Heart left ventricle (tissue), 16 donors: ENCODE results near the gene SCN2B. TPM values are rescaled to one million over a fixed set of nuclear protein-coding genes. Genes with fewer than 3 reads are reported as not detected.

Experiments
- ATAC-seq, 4 donors: fragments of 200-7000 bp; cut with Tn5 transposase; one replicate each; pipeline ENCODE4 v1.9.1; 2020 to 2022; ENCODE audit warnings: moderate library complexity in 4 of 4, mild to moderate bottlenecking in 3 of 4, moderate number of reproducible peaks in 1 of 4
- DNase-seq, 5 donors: peaks; one replicate each; pipeline ENCODE4 v3.0.0-alpha.2; 2020
- H3K27ac ChIP-seq, 12 donors: fragments of 200-600 bp; sonication (generic) in 4 of 12; one replicate each; pipeline versions ENCODE4 v1.5.0 to v1.8.0; 2016 to 2022; ENCODE audit warnings: mild to moderate bottlenecking in 2 of 12
- H3K27me3 ChIP-seq, 9 donors: fragments of 200-600 bp; sonication (generic) in 2 of 9; one replicate each; pipeline versions ENCODE4 v1.5.1 to v1.8.0; 2016 to 2022; ENCODE audit warnings: mild to moderate bottlenecking in 3 of 9
- H3K36me3 ChIP-seq, 9 donors: fragments of 200-600 bp; sonication (generic) in 2 of 9; one replicate each; pipeline versions ENCODE4 v1.5.0 to v1.8.0; 2018 to 2022; ENCODE audit warnings: mild to moderate bottlenecking in 2 of 9
- H3K4me1 ChIP-seq, 12 donors: fragments of 200-600 bp; sonication (generic) in 4 of 12; one replicate each; pipeline versions ENCODE4 v1.5.0 to v1.8.0; 2016 to 2022; ENCODE audit warnings: mild to moderate bottlenecking in 3 of 12
- H3K4me3 ChIP-seq, 12 donors: fragments of 200-600 bp; sonication (generic) in 4 of 12; one replicate each; pipeline versions ENCODE4 v1.5.0 to v1.8.0; 2017 to 2022; ENCODE audit warnings: mild to moderate bottlenecking in 9 of 12, moderate library complexity in 4 of 12
- H3K9me3 ChIP-seq, 12 donors: fragments of 200-600 bp; sonication (generic) in 4 of 12; one replicate each; pipeline versions ENCODE4 v1.5.0 to v1.8.0; 2016 to 2022; ENCODE audit warnings: mild to moderate bottlenecking in 1 of 12
- POLR2A ChIP-seq, 2 donors: fragments of 450-650 bp; IDR thresholded peaks; one replicate each; pipeline ENCODE4 v1.6.1; 2017; ENCODE audit warnings: antibody characterized with exemption in 2 of 2, mild to moderate bottlenecking in 2 of 2, moderate library complexity in 2 of 2
- WGBS, 4 donors: extraction: QIAGEN DNeasy Blood & Tissue Kit in 2 of 4; methylation state at CpG; one replicate each; pipeline versions ENCODE4 v1.1.5 to v1.1.7; 2013 to 2018; 5-methylcytosine and 5-hydroxymethylcytosine counted together
- intact Hi-C, 10 donors: fragments of 100-400 bp; cut with DNase I; formaldehyde crosslinking; loops; one replicate each; pipeline versions ENCODE4 v1.11.1 to v1.14.2; 2022
- polyA plus RNA-seq, 2 donors: library from polyadenylated mRNA; stranded (reverse); fragments of 200-250 nt; gene quantifications; one replicate each; pipeline ENCODE4 v1.2.3, GENCODE V29; 2013
- total RNA-seq, 9 donors: library from RNA; depleted of rRNA in 2 of 9; stranded (reverse); fragments of >200 nt in 2 of 9; fragmentation: NEBNext Ultra II Directional in 3 of 9; extraction: Animal tissue kit (Norgen Biotek cat#: 25700) in 3 of 9; gene quantifications; one replicate each; pipeline versions ENCODE4 v1.1.0 to v1.2.4, GENCODE V29; 2016 to 2023
- TF ChIP-seq, protein P1 (sequence below), 12 donors: fragments of 200-600 bp; sonication (generic) in 4 of 12; IDR thresholded peaks; one replicate each; pipeline versions ENCODE4 v1.5.0 to v1.8.0; 2018 to 2022; ENCODE audit warnings: antibody characterized with exemption in 12 of 12, mild to moderate bottlenecking in 5 of 12
- donor health status: ischemic (EF 13 %, LVEDD 7.1; RV severe dilation, severe dysfunction).
- donor health status: healthy with polysubstance abuse.
- donor health status: DM: no; HTN: yes; CAD: no.
- donor health status: DM: no; HTN: no; CAD: no.
- donor health status: ischemic (EF 25% LVEDD 6.9; RV normal size, moderate dysfunction).
- donor health status: ischemic (EF 25% LVEDD 5.7; RV mildly dilated, moderate dysfunction).
- donor health status: healthy.
- donor health status: DM: yes; HTN: yes; CAD: no.
- donor health status: ischemic (EF 35%, LVEDD 5.7; RV mildly dilated, moderate dysfunction).
- donor health status: nonischemic (EF 11% LVEDD 7.7; RV severe dilation, severe dysfunction).
- donor health status: DM: yes; HTN: yes; CAD: no.
- donor health status: PGD.
- donor health status: ischemic (EF 29% LVEDD 5.4; RV normal size, mild dysfunction).
- donor health status: nonischemic (EF 23%, LVEDD 6.1; RV moderate dilation, normal function).

Gene SCN2B
- total and polyA plus RNA-seq, 11 donors, result 3.6 to 32.5 (median 11.8) TPM

DNA sequence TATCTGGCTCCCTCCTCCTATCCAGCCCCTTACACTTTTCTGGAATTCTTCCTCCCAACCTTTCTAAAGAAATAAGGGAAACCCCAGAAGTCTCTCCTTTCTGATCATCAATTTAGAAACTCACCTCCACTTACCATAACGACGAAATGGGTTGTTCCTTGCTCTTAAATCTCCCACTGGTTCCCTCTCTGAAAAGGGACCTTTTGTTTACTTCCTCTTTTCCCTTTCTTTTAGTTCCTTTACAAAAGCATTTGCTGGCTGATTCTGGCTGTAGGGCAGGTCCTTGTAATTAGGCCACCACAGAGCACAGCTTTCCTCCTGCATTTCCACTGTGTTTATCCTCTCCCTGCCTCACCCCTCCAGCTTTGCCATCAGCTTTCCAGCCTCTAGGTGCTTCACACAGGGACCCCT is 36.3 kb upstream of the SCN2B start:
- Histone ChIP-seq H3K27ac (peak overlapping the region in 4 of 12 donors; percentile 7 to 85 (median 26)), H3K9me3 (no peaks in the 10 kb centered on the region), H3K36me3 (peaks cover 0 to 14% (median 0%) of the 10 kb centered on the region in 9 donors), H3K4me1 (peaks cover 0 to 89% (median 14%) of the 10 kb centered on the region in 12 donors), H3K4me3 (no peak overlapping the region), H3K27me3 (peaks cover 0 to 3% (median 0%) of the 10 kb centered on the region in 9 donors)
- DNase-seq (no peak), ATAC-seq (peak in 1 of 4 donors; percentile 25)
- TF ChIP-seq, protein P1, sequence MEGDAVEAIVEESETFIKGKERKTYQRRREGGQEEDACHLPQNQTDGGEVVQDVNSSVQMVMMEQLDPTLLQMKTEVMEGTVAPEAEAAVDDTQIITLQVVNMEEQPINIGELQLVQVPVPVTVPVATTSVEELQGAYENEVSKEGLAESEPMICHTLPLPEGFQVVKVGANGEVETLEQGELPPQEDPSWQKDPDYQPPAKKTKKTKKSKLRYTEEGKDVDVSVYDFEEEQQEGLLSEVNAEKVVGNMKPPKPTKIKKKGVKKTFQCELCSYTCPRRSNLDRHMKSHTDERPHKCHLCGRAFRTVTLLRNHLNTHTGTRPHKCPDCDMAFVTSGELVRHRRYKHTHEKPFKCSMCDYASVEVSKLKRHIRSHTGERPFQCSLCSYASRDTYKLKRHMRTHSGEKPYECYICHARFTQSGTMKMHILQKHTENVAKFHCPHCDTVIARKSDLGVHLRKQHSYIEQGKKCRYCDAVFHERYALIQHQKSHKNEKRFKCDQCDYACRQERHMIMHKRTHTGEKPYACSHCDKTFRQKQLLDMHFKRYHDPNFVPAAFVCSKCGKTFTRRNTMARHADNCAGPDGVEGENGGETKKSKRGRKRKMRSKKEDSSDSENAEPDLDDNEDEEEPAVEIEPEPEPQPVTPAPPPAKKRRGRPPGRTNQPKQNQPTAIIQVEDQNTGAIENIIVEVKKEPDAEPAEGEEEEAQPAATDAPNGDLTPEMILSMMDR (IDR thresholded peaks at IDR 0.05), result no peak
- WGBS, 4 donors, result 73 to 83% (median 74%) methylated on average over 2 of the region's 2 CpGs
- intact Hi-C loops, result no loop called here

DNA sequence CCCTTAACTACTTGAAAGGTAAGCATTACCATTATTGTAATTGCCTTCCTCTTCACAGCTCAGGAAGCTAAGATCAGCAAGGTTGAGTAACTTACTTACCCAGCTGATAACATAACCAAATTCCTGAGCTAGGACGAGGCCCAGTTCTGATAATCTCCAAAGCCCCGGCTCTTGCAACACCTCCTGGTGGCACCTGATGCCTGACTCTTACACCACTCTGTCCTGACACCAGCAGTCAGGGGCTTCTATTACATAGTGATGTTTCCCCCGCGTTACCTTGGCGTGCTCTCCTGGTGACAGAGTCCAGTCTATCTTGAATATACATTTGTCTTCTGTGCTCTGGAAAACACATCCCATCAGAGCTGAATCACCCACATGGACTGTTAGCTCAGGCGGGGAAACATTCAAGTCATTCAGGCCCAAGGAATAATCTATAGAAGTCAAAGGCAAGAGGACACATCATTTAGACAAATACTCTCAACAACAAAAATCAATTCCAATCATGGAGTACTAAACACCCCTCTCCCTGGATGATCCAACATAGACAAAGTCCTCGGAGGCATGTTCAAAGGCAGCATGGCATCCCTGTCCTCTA is 35.8 kb upstream of the SCN2B start:
- WGBS, 4 donors, result 59 to 72% (median 60%) methylated on average over 7 of the region's 7 CpGs
- intact Hi-C loops, result no loop called here
- Histone ChIP-seq H3K4me1 (peaks cover 0 to 89% (median 14%) of the 10 kb centered on the region in 12 donors), H3K27ac (peak overlapping the region in 5 of 12 donors; percentile 19 to 85 (median 49)), H3K27me3 (peaks cover 0 to 3% (median 0%) of the 10 kb centered on the region in 9 donors), H3K9me3 (no peaks in the 10 kb centered on the region), H3K4me3 (no peak overlapping the region), H3K36me3 (peaks cover 0 to 14% (median 0%) of the 10 kb centered on the region in 9 donors)
- ATAC-seq, result peak in 3 of 4 donors; percentile 53 to 78 (median 60)
- DNase-seq, result peak in 1 of 5 donors; percentile 37
- TF ChIP-seq, protein P1 (IDR thresholded peaks at IDR 0.05), result no peak
- no peak for TF ChIP-seq POLR2A (IDR thresholded peaks at IDR 0.05)

DNA sequence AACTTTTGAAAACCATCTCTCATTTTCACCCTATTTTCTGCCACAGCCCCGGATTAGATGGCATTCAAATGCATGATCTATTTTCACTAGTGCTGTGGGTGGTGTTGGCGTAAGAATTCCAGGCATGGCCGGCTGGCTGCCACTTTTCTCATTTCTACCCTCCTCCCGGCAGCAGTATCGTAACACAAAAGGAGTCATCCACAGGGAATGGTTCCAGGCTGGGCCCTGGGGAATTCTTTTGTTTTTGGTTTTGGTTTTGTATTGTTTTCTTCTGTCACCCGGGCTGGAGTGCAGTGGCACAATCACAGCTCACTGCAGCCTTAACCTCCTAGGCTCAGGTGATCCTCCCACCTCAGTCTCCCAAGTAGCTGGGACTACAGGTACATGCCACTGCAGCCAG is 34.6 kb upstream of the SCN2B start:
- intact Hi-C loops, result no loop called here
- peak; percentile 45 to 83 (median 64) for ATAC-seq
- H3K36me3 ChIP-seq, result peaks cover 0 to 14% (median 0%) of the 10 kb centered on the region in 9 donors
- H3K4me1 ChIP-seq, result peaks cover 0 to 89% (median 15%) of the 10 kb centered on the region in 12 donors
- H3K27me3 ChIP-seq, result peaks cover 0 to 3% (median 0%) of the 10 kb centered on the region in 9 donors
- peak in 3 of 5 donors; percentile 30 to 49 (median 42) for DNase-seq
- H3K4me3 ChIP-seq, result no peak overlapping the region
- TF ChIP-seq, protein P1 (IDR thresholded peaks at IDR 0.05), result no peak
- no peak for TF ChIP-seq POLR2A (IDR thresholded peaks at IDR 0.05)
- peak overlapping the region in 10 of 12 donors; percentile 4 to 85 (median 44) for H3K27ac ChIP-seq
- no peaks in the 10 kb centered on the region for H3K9me3 ChIP-seq
- WGBS, 4 donors, result 14 to 18% (median 17%) methylated on average over 6 of the region's 6 CpGs

DNA sequence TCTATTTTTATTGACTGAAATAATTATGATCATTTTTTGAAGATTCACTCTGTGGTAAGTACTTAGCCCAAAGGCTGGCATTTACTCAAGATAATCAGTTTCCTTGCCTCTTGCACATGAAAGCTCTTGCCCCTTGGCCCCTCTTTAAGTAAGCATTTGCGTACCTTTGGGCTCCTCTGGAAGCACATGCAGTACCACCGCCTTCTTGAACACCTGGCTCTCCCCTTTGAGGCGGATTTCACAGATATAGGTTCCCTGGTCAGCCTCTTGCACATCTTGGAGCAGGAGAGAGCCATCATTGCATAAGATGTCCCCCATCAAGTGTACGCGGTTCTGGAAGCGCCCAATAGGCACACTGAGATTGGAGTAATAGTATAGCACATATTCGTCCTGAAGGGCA is 33.9 kb upstream of the SCN2B start:
- intact Hi-C loops, result no loop called here
- Histone ChIP-seq H3K36me3 (peaks cover 0 to 17% (median 0%) of the 10 kb centered on the region in 9 donors), H3K4me1 (peaks cover 0 to 89% (median 15%) of the 10 kb centered on the region in 12 donors), H3K9me3 (no peaks in the 10 kb centered on the region), H3K27me3 (peaks cover 0 to 3% (median 0%) of the 10 kb centered on the region in 9 donors), H3K4me3 (no peak overlapping the region), H3K27ac (peak overlapping the region in 8 of 12 donors; percentile 4 to 85 (median 46))
- TF ChIP-seq POLR2A (IDR thresholded peaks at IDR 0.05), result no peak
- TF ChIP-seq, protein P1 (IDR thresholded peaks at IDR 0.05), result no peak
- ATAC-seq (no peak), DNase-seq (no peak)
- 80 to 92% (median 90%) methylated on average over 7 of the region's 7 CpGs for WGBS, 4 donors
